ENCODE results near the gene ESYT3.
"Not testable (repeated sequence)": the region's sequence is repeated elsewhere in the genome, so short reads cannot be mapped to it uniquely, and the experiment has no call there.

The ESYT3 gene

GRCh38 chr3:138412821-138413551 is 21.4 kb upstream of the ESYT3 start:
- DNase-seq (ENCODE audit: low spot score), result no peak
- no peak for TF ChIP-seq CTCF (IDR thresholded peaks at IDR 0.05; ENCODE audit: extremely low read depth, missing control alignments)

GRCh38 chr3:138416236-138416635 is 18.2 kb upstream of the ESYT3 start:
- not testable (repeated sequence) for DNase-seq (ENCODE audit: low spot score)

- DNase-seq (ENCODE audit: low spot score), result peak; percentile 75
- peak; percentile 61 for TF ChIP-seq CTCF (IDR thresholded peaks at IDR 0.05; ENCODE audit: extremely low read depth, missing control alignments)
Measured at GRCh38 chr3:138417559-138417982, 16.8 kb upstream of the ESYT3 start.

GRCh38 chr3:138418601-138419206 is 15.7 kb upstream of the ESYT3 start:
- no peak for DNase-seq (ENCODE audit: low spot score)
- TF ChIP-seq CTCF (IDR thresholded peaks at IDR 0.05; ENCODE audit: extremely low read depth, missing control alignments), result no peak

- TF ChIP-seq CTCF (IDR thresholded peaks at IDR 0.05; ENCODE audit: extremely low read depth, missing control alignments), result no peak
- DNase-seq (ENCODE audit: low spot score), result no peak
Measured at GRCh38 chr3:138423316-138423715, 11.1 kb upstream of the ESYT3 start.

- no peak for DNase-seq (ENCODE audit: low spot score)
- TF ChIP-seq CTCF (IDR thresholded peaks at IDR 0.05; ENCODE audit: extremely low read depth, missing control alignments), result no peak
Measured at GRCh38 chr3:138424323-138424722, 10.1 kb upstream of the ESYT3 start.

- no peak for DNase-seq (ENCODE audit: low spot score)
- no peak for TF ChIP-seq CTCF (IDR thresholded peaks at IDR 0.05; ENCODE audit: extremely low read depth, missing control alignments)
Measured at GRCh38 chr3:138426211-138426610, 8.2 kb upstream of the ESYT3 start.

GRCh38 chr3:138426754-138427153 is 7.7 kb upstream of the ESYT3 start:
- DNase-seq (ENCODE audit: low spot score), result not testable (repeated sequence)

Data from GM20000 (cell line).